H1 (cell line): ENCODE results near the gene TLE2.

ENCODE experiments used
- CHD7 ChIP-seq: fragments of 300-600 bp; sonication (generic); IDR thresholded peaks from 2 replicates; pipeline ENCODE4 v1.7.1; 2012; ENCODE audit warnings: low read length, moderate library complexity, mild to moderate bottlenecking, inconsistent platforms; ENCODE audit not compliant: insufficient replicate concordance
- CTCF ChIP-seq, 3 experiments: IDR thresholded peaks; 1 replicate in 2 of 3; 2 replicates in 1 of 3; pipeline versions ENCODE4 v1.5.1 to v1.6.1; 2011; ENCODE audit warnings: low read length in 3 of 3, mild to moderate bottlenecking in 3 of 3, inconsistent platforms in 2 of 3, low read depth in 1 of 3, moderate library complexity in 1 of 3; ENCODE audit not compliant: insufficient read depth in 1 of 3; ENCODE audit errors: control extremely low read depth in 1 of 3
- EP300 ChIP-seq, 2 experiments: IDR thresholded peaks; 1 replicate in 1 of 2; 2 replicates in 1 of 2; pipeline ENCODE4 v1.6.1; 2011 to 2012; ENCODE audit warnings: low read depth in 2 of 2, low read length in 2 of 2, mild to moderate bottlenecking in 2 of 2, borderline replicate concordance in 1 of 2, inconsistent platforms in 1 of 2, moderate library complexity in 1 of 2
- EZH2 ChIP-seq: fragments of 200-600 bp; sonication (generic); IDR thresholded peaks from 2 replicates; pipeline ENCODE4 v1.7.1; 2012; ENCODE audit warnings: low read depth, mild to moderate bottlenecking, moderate library complexity, low read length, inconsistent platforms; ENCODE audit not compliant: severe bottlenecking
- GABPA ChIP-seq: IDR thresholded peaks from 2 replicates; pipeline ENCODE4 v1.6.1; 2011; ENCODE audit warnings: mild to moderate bottlenecking, low read length, moderate library complexity, borderline replicate concordance; ENCODE audit not compliant: insufficient read depth
- HDAC2 ChIP-seq, 2 experiments: fragments of 300-600 bp in 1 of 2; sonication (generic) in 1 of 2; IDR thresholded peaks; 2 replicates each; pipeline ENCODE4 v1.6.1; 2011 to 2012; ENCODE audit warnings: low read depth in 2 of 2, low read length in 2 of 2, mild to moderate bottlenecking in 2 of 2, moderate library complexity in 2 of 2, borderline replicate concordance in 1 of 2, inconsistent platforms in 1 of 2
- JUND ChIP-seq: IDR thresholded peaks from 2 replicates; pipeline ENCODE4 v1.6.1; 2011; ENCODE audit warnings: mild to moderate bottlenecking, improper control_type of control experiment, low read length
- PHF8 ChIP-seq: fragments of 200-600 bp; sonication (generic); conservative IDR thresholded peaks from 2 replicates; pipeline ENCODE4 v1.7.1; 2012; ENCODE audit warnings: low read depth, mild to moderate bottlenecking, inconsistent platforms, low read length, moderate library complexity
- POLR2AphosphoS5 ChIP-seq: IDR thresholded peaks from 2 replicates; pipeline ENCODE4 v1.6.1; 2011; ENCODE audit warnings: low read depth, low read length
- RNF2 ChIP-seq: fragments of 200-900, 300-1000 bp; sonication (generic); IDR thresholded peaks from 2 replicates; pipeline ENCODE4 v1.7.1; 2016; ENCODE audit warnings: borderline replicate concordance, low read depth, mild to moderate bottlenecking, antibody characterized with exemption, low read length; ENCODE audit not compliant: poor library complexity, severe bottlenecking; ENCODE audit errors: missing control alignments
- SP1 ChIP-seq: IDR thresholded peaks from 2 replicates; pipeline ENCODE4 v1.6.1; 2011; ENCODE audit warnings: low read depth, low read length
- TAF1 ChIP-seq: IDR thresholded peaks from 2 replicates; pipeline ENCODE4 v1.6.1; 2011; ENCODE audit warnings: mild to moderate bottlenecking, low read depth, low read length
- USF2 ChIP-seq: IDR thresholded peaks from 2 replicates; pipeline ENCODE4 v1.6.1; 2011; ENCODE audit warnings: low read length, improper control_type of control experiment
- YY1 ChIP-seq: IDR thresholded peaks from 2 replicates; pipeline ENCODE4 v1.6.1; 2011; ENCODE audit warnings: low read depth, mild to moderate bottlenecking, low read length

GRCh38 chr19:3053780-3054179 lies 24.7 kb upstream of the TLE2 start:
- TF ChIP-seq HDAC2 (IDR thresholded peaks at IDR 0.05; ENCODE audit: borderline replicate concordance in 1 of 2, low read depth in 2 of 2, low read length in 2 of 2) (no peak), RNF2 (no peak), CTCF (IDR thresholded peaks at IDR 0.05; ENCODE audit: control extremely low read depth in 1 of 3, insufficient read depth in 1 of 3, low read depth in 1 of 3, low read length in 3 of 3) (no peak), USF2 (no peak), GABPA (no peak), PHF8 (no peak), SP1 (no peak), POLR2AphosphoS5 (no peak), TAF1 (no peak), CHD7 (no peak), EP300 (IDR thresholded peaks at IDR 0.05; ENCODE audit: borderline replicate concordance in 1 of 2, low read depth in 2 of 2, low read length in 2 of 2) (no peak), EZH2 (no peak), JUND (no peak), YY1 (no peak)
